Keratinocyte (primary cell): ENCODE data around the gene COL13A1.

Source experiments
- CTCF ChIP-seq, 3 experiments: IDR thresholded peaks in 1 of 3; conservative IDR thresholded peaks in 1 of 3; optimal IDR thresholded peaks in 1 of 3; 2 replicates in 2 of 3; 3 replicates in 1 of 3; pipeline versions ENCODE3 to v1.5.1; 2011; ENCODE audit warnings: low read length in 3 of 3, mild to moderate bottlenecking in 3 of 3, moderate library complexity in 2 of 3, control low read depth in 1 of 3, inconsistent platforms in 1 of 3; ENCODE audit not compliant: insufficient read depth in 2 of 3; ENCODE audit errors: extremely low read depth in 1 of 3
- EZH2 ChIP-seq: IDR thresholded peaks from one replicate; pipeline ENCODE4 v1.6.1; 2012; ENCODE audit warnings: inconsistent platforms, mild to moderate bottlenecking, low read length, moderate library complexity

- no peak for TF ChIP-seq CTCF (optimal IDR thresholded peaks at IDR 0.05 in 1 of 3, IDR thresholded peaks at IDR 0.05 in 1 of 3, conservative IDR thresholded peaks at IDR 0.05 in 1 of 3; ENCODE audit: extremely low read depth in 1 of 3, insufficient read depth in 2 of 3, low read length in 3 of 3)
- no peak for TF ChIP-seq EZH2
Observed at GRCh38 chr10:69980672-69981071, 179.0 kb downstream of the COL13A1 start.
